Smooth muscle cell of the umbilical artery (primary cell): ENCODE results near the gene CFAP410. TPM values are rescaled to one million over a fixed set of nuclear protein-coding genes. Genes with fewer than 3 reads are reported as not detected.

ENCODE experiments used
- total RNA-seq: library from RNA; depleted of rRNA; stranded (reverse); fragments of >200 nt; gene quantifications from 2 replicates; pipeline ENCODE4 v1.2.3, GENCODE V29; 2014

The CFAP410 gene
- 6.2 and 6.9 TPM in 2 replicates for total RNA-seq

GRCh38 chr21:44338971-44339910 is at the start of gene CFAP410:
Gene CFAP410, minus strand, starts transcription at chr21:44339390. Its CDS starts 196 bp downstream, at chr21:44339194.

GRCh38 chr21:44353191-44353970 is 14.2 kb upstream of the CFAP410 start, which contains the start of gene TRPM2:
Gene TRPM2, plus strand, starts transcription at chr21:44353621. Its CDS starts 80 bp downstream, at chr21:44353701.

DNA sequence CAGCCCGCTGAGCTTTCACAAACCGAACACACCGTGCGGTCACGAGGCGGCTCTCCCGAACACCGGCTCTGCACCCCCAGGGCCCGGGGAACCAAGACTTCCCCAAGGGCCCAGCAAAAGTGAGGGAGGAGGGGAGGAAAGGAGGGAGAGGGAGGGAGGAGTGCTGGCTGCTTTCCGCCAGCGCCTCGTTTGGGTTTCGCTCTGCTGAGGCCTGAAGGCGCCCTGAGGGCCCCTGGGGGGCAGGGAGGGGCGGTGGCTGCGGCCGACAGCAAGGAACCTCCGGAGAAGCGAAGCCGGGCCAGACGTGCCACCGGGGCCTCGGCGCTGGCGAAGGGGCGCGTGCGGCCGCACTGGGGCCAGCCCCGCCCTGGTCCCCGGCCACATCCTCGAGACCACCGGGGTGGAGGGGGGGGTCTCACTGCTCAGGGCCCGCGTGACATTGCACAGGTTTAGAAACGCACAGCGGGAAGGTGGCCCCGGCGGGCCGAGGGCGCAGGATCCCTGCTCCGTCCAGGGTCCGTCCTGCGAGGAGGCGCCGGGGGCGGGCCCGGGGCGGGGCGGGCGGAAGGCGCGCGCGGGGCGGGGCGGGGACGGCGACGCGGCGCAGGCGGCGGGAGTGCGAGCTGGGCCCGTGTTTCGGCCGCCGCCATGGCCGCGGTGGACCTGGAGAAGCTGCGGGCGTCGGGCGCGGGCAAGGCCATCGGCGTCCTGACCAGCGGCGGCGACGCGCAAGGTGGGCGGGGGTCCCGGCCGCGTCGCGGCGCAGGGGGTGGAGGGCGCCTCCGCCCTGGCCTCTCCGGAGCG is 39.5 kb downstream of the CFAP410 start, which contains the start of gene PFKL:
PFKL (plus strand) TSS at position 596 of the 804 bp plus-strand sequence; CDS start at position 649, 53 bp downstream.

GRCh38 chr21:44285138-44285992 is 53.8 kb downstream of the CFAP410 start, which contains the start of gene AIRE:
Gene AIRE, plus strand, starts transcription at chr21:44285876. Its CDS starts 131 bp downstream, at chr21:44286007.

Other genes with a start within 250 kb of the CFAP410 start
- 4.8 and 6.7 TPM in 2 replicates for gene PWP2, start 232.0 kb downstream of the CFAP410 start, total RNA-seq
- 8.5 and 17.8 TPM in 2 replicates for gene GATD3, start 205.7 kb downstream of the CFAP410 start, total RNA-seq
- gene ICOSLG, start 98.4 kb downstream of the CFAP410 start, total RNA-seq = under 0.01 and 0.46 TPM in 2 replicates
- not detected in 2 replicates for gene DNMT3L, start 77.5 kb downstream of the CFAP410 start, total RNA-seq
- gene AIRE, start 53.5 kb downstream of the CFAP410 start, total RNA-seq = under 0.01 and 0.05 TPM in 2 replicates
- 263 and 312 TPM in 2 replicates for gene PFKL, start 39.3 kb downstream of the CFAP410 start, total RNA-seq
- under 0.01 TPM in 1 of 2 replicates, not detected in the other for gene TRPM2, start 14.2 kb upstream of the CFAP410 start, total RNA-seq
- 0.78 and 0.89 TPM in 2 replicates for gene LRRC3, start 116.1 kb upstream of the CFAP410 start, total RNA-seq
- gene KRTAP10-1, start 200.8 kb upstream of the CFAP410 start, total RNA-seq = not detected in 2 replicates
- not detected in 2 replicates for gene KRTAP10-2, start 212.1 kb upstream of the CFAP410 start, total RNA-seq
- gene KRTAP10-3, start 219.4 kb upstream of the CFAP410 start, total RNA-seq = not detected in 2 replicates
- not detected in 2 replicates for gene KRTAP10-4, start 234.3 kb upstream of the CFAP410 start, total RNA-seq
- not detected in 2 replicates for gene KRTAP10-5, start 241.2 kb upstream of the CFAP410 start, total RNA-seq